Measurements from ENCODE around the gene ETV5. TPM values are rescaled to one million over a fixed set of nuclear protein-coding genes. Genes with fewer than 3 reads are reported as not detected.

Gene ETV5
- total RNA-seq, 3 donors from 2014 or later, result 9.1 to 19.0 (median 16.1) TPM

DNA sequence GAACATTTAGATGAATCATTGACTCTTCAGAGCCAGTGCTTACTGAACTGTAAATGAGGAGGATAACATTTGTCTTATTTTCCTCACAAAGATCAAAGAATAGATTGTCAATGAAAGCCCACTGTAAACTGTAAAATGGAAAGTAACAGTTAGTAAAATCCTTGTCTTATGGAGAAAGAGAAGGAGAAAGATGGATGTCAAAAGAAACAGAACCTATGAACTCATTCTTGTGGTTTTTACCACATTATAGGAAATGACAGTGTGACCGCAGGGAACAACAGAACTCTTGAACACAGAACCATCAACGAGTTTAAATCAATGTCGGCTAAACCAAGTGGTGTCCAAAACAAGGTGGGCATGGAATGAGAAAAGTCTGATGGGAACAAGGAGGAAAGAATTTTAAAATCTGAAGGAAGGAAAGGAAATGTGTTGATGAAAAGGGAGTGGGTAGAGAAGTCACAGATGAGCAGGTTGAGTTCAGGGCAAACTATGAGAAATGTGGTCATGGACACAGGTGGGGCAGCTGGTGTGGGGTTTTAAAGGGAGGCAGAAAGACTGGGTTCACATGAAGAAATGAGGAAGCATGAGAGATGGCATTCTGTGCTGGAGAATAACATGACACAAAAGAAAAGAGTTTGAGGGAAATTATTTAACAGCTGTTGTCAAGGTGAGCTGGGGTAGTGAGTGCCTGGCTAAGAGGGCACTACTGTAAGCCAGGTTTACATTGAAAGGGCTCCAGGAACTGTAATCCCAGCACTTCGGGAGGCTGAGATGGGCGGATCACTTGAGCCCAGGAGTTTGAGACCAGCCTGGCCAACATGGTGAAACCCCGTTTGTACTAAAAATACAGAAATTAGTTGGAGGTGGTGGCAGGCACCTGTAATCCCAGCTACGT lies 42.4 kb upstream of the ETV5 start:
- intact Hi-C loops (cut with DNase I; ENCODE audit: low total_unique reads), result no loop called here
- TF ChIP-seq, protein P1, sequence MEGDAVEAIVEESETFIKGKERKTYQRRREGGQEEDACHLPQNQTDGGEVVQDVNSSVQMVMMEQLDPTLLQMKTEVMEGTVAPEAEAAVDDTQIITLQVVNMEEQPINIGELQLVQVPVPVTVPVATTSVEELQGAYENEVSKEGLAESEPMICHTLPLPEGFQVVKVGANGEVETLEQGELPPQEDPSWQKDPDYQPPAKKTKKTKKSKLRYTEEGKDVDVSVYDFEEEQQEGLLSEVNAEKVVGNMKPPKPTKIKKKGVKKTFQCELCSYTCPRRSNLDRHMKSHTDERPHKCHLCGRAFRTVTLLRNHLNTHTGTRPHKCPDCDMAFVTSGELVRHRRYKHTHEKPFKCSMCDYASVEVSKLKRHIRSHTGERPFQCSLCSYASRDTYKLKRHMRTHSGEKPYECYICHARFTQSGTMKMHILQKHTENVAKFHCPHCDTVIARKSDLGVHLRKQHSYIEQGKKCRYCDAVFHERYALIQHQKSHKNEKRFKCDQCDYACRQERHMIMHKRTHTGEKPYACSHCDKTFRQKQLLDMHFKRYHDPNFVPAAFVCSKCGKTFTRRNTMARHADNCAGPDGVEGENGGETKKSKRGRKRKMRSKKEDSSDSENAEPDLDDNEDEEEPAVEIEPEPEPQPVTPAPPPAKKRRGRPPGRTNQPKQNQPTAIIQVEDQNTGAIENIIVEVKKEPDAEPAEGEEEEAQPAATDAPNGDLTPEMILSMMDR (IDR thresholded peaks at IDR 0.05), result no peak
- TF ChIP-seq POLR2A (IDR thresholded peaks at IDR 0.05) (no peak), POLR2AphosphoS5 (IDR thresholded peaks at IDR 0.05) (no peak)
- no peak overlapping the region for H3K27ac ChIP-seq
- H3K4me1 ChIP-seq, result no peaks in the 10 kb centered on the region
- no peaks in the 10 kb centered on the region for H3K36me3 ChIP-seq
- H3K27me3 ChIP-seq, result no peaks in the 10 kb centered on the region
- H3K4me3 ChIP-seq, result no peak overlapping the region
- DNase-seq (ENCODE audit: low spot score in 2 of 2), result no peak
- H3K9me3 ChIP-seq, result no peaks in the 10 kb centered on the region

DNA sequence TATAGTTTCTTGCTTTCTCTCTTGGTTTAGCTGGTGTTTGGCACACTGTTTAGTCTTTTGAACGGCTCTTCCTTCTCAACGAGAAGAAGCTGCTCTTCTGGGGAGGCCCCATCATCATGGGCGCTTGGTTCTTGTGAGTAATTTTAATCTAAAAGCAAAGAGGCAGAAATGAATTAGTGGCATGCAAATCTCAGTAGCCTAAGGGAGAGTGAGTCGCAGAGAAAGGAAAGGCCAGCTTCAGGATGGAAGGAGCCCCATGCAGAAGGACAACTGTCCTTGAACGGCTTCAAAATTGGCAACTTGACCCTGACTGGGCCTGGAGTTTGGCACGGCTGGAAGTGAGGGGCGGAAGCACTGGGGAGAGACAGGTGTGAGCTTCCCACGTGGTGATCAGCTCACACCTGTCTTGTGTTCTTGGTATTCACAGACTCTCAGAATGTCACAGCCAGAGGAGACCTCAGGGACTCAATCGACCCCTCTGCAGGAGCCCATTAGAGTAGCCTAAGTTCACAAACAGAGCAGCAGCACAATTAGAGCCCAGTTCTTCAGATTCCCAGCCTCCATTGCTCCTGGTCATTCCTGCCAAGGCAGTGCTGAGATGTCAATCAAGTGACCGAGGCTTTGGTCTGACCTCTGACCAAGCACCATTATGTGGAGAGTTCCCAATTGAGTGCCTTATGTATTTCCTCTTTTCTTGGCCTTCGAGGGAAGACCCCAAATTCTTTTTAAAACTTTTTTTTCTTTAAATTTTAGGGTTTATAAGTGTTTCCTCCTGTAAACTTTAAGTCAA lies 41.3 kb upstream of the ETV5 start:
- TF ChIP-seq, protein P1 (IDR thresholded peaks at IDR 0.05), result no peak
- no peaks in the 10 kb centered on the region for H3K9me3 ChIP-seq
- intact Hi-C loops (cut with DNase I; ENCODE audit: low total_unique reads), result no loop called here
- no peaks in the 10 kb centered on the region for H3K4me1 ChIP-seq
- no peaks in the 10 kb centered on the region for H3K27me3 ChIP-seq
- H3K4me3 ChIP-seq, result no peak overlapping the region
- no peaks in the 10 kb centered on the region for H3K36me3 ChIP-seq
- DNase-seq (ENCODE audit: low spot score in 2 of 2), result no peak
- no peak overlapping the region for H3K27ac ChIP-seq

- TF ChIP-seq, protein P1 (IDR thresholded peaks at IDR 0.05), result no peak
- TF ChIP-seq POLR2AphosphoS5 (IDR thresholded peaks at IDR 0.05), result no peak
- no peak for TF ChIP-seq POLR2A (IDR thresholded peaks at IDR 0.05)
- Histone ChIP-seq H3K4me3 (no peak overlapping the region), H3K36me3 (no peaks in the 10 kb centered on the region), H3K27ac (no peak overlapping the region), H3K27me3 (no peaks in the 10 kb centered on the region), H3K4me1 (no peaks in the 10 kb centered on the region), H3K9me3 (no peaks in the 10 kb centered on the region)
- intact Hi-C loops (cut with DNase I; ENCODE audit: low total_unique reads), result no loop called here
- DNase-seq (ENCODE audit: low spot score in 2 of 2), result no peak
Observed at GRCh38 chr3:186149319-186149960, 40.6 kb upstream of the ETV5 start.

- DNase-seq (ENCODE audit: low spot score in 2 of 2), result no peak
Observed at GRCh38 chr3:186144257-186144656, 35.4 kb upstream of the ETV5 start.

More at GRCh38 chr3:186144257-186144656, 35.4 kb upstream of the ETV5 start:
- intact Hi-C loops (cut with DNase I; ENCODE audit: low total_unique reads), result no loop called here
- no peak overlapping the region for H3K27ac ChIP-seq
- H3K27me3 ChIP-seq, result no peaks in the 10 kb centered on the region
- no peak overlapping the region for H3K4me3 ChIP-seq
- TF ChIP-seq POLR2AphosphoS5 (IDR thresholded peaks at IDR 0.05) (no peak), POLR2A (IDR thresholded peaks at IDR 0.05) (no peak)
- TF ChIP-seq, protein P1 (IDR thresholded peaks at IDR 0.05), result no peak
- no peaks in the 10 kb centered on the region for H3K4me1 ChIP-seq
- H3K36me3 ChIP-seq, result no peaks in the 10 kb centered on the region
- no peaks in the 10 kb centered on the region for H3K9me3 ChIP-seq
